ENCODE results near the gene KCTD21. TPM values are rescaled to one million over a fixed set of nuclear protein-coding genes. Genes with fewer than 3 reads are reported as not detected.

Gene KCTD21
- total RNA-seq, 1 experiment from 2014 or later = 10.2 TPM

GRCh38 chr11:78199653-78200015, 11.2 kb upstream of the KCTD21 start:
- POLR2A ChIA-PET = no interaction called here
- Mint-ChIP-seq H3K4me3 (ENCODE audit: unreplicated experiment) (no peak overlapping the region), H3K4me1 (ENCODE audit: insufficient read depth, unreplicated experiment) (peaks cover 4% of the 10 kb centered on the region), H3K27me3 (ENCODE audit: insufficient read depth, unreplicated experiment) (no peaks in the 10 kb centered on the region), H3K27ac (ENCODE audit: low read depth, unreplicated experiment) (no peak overlapping the region), H3K9me3 (ENCODE audit: unreplicated experiment) (no peaks in the 10 kb centered on the region), H3K36me3 (ENCODE audit: insufficient read depth, unreplicated experiment) (peaks cover 7% of the 10 kb centered on the region)
- CTCF ChIA-PET = interaction anchor here (0.8 kb wide), 1 partner anchor 11 kb away, joined by 3 read pairs; the partner anchor contains the start of genes KCTD21 and USP35
- no peak for DNase-seq (ENCODE audit: unreplicated experiment)
- TF ChIP-seq CTCF (IDR thresholded peaks at IDR 0.05; ENCODE audit: unreplicated experiment) = no peak
- intact Hi-C loops (cut with micrococcal nuclease) = no loop called here
- BruUV-seq (replicated peaks) = no TSS peak

- no peak overlapping the region for H3K4me3 Mint-ChIP-seq (ENCODE audit: unreplicated experiment)
- no peak for DNase-seq (ENCODE audit: unreplicated experiment)
- no peak for TF ChIP-seq CTCF (IDR thresholded peaks at IDR 0.05; ENCODE audit: unreplicated experiment)
- H3K9me3 Mint-ChIP-seq (ENCODE audit: unreplicated experiment) = no peaks in the 10 kb centered on the region
- intact Hi-C loops (cut with micrococcal nuclease) = no loop called here
- H3K4me1 Mint-ChIP-seq (ENCODE audit: insufficient read depth, unreplicated experiment) = peaks cover 9% of the 10 kb centered on the region
- CTCF ChIA-PET = no interaction called here
- H3K27ac Mint-ChIP-seq (ENCODE audit: low read depth, unreplicated experiment) = no peak overlapping the region
- peaks cover 7% of the 10 kb centered on the region for H3K36me3 Mint-ChIP-seq (ENCODE audit: insufficient read depth, unreplicated experiment)
- no peaks in the 10 kb centered on the region for H3K27me3 Mint-ChIP-seq (ENCODE audit: insufficient read depth, unreplicated experiment)
- no TSS peak for BruUV-seq (replicated peaks)
- POLR2A ChIA-PET = no interaction called here
Measured at GRCh38 chr11:78199015-78199652, 10.7 kb upstream of the KCTD21 start.

- no peak for TF ChIP-seq CTCF (IDR thresholded peaks at IDR 0.05; ENCODE audit: unreplicated experiment)
- no peaks in the 10 kb centered on the region for H3K27me3 Mint-ChIP-seq (ENCODE audit: insufficient read depth, unreplicated experiment)
- ChIA-PET CTCF (no interaction called here), POLR2A (no interaction called here)
- BruUV-seq (replicated peaks) = no TSS peak
- intact Hi-C loops (cut with micrococcal nuclease) = no loop called here
- no peaks in the 10 kb centered on the region for H3K9me3 Mint-ChIP-seq (ENCODE audit: unreplicated experiment)
- H3K27ac Mint-ChIP-seq (ENCODE audit: low read depth, unreplicated experiment) = no peak overlapping the region
- H3K36me3 Mint-ChIP-seq (ENCODE audit: insufficient read depth, unreplicated experiment) = peaks cover 17% of the 10 kb centered on the region
- H3K4me1 Mint-ChIP-seq (ENCODE audit: insufficient read depth, unreplicated experiment) = peaks cover 9% of the 10 kb centered on the region
- DNase-seq (ENCODE audit: unreplicated experiment) = no peak
- H3K4me3 Mint-ChIP-seq (ENCODE audit: unreplicated experiment) = no peak overlapping the region
Measured at GRCh38 chr11:78197816-78198215, 9.4 kb upstream of the KCTD21 start.

- H3K4me1 Mint-ChIP-seq (ENCODE audit: insufficient read depth, unreplicated experiment) = peaks cover 9% of the 10 kb centered on the region
- no peak overlapping the region for H3K4me3 Mint-ChIP-seq (ENCODE audit: unreplicated experiment)
- no peak for DNase-seq (ENCODE audit: unreplicated experiment)
- H3K9me3 Mint-ChIP-seq (ENCODE audit: unreplicated experiment) = no peaks in the 10 kb centered on the region
- TF ChIP-seq CTCF (IDR thresholded peaks at IDR 0.05; ENCODE audit: unreplicated experiment) = no peak
- BruUV-seq (replicated peaks) = no TSS peak
- ChIA-PET POLR2A (no interaction called here), CTCF (no interaction called here)
- H3K27me3 Mint-ChIP-seq (ENCODE audit: insufficient read depth, unreplicated experiment) = no peaks in the 10 kb centered on the region
- H3K36me3 Mint-ChIP-seq (ENCODE audit: insufficient read depth, unreplicated experiment) = peaks cover 17% of the 10 kb centered on the region
- H3K27ac Mint-ChIP-seq (ENCODE audit: low read depth, unreplicated experiment) = no peak overlapping the region
- intact Hi-C loops (cut with micrococcal nuclease) = no loop called here
Measured at GRCh38 chr11:78196661-78197091, 8.2 kb upstream of the KCTD21 start.

Data from MCF 10A (cell line).